Tibial nerve (tissue), 4 donors: ENCODE measurements around the gene RPLP2. TPM values are rescaled to one million over a fixed set of nuclear protein-coding genes. Genes with fewer than 3 reads are reported as not detected.

ENCODE experiments used
- DNase-seq, 2 donors: peaks; one replicate each; pipeline ENCODE4 v3.0.0-alpha.2; 2019; ENCODE audit warnings: low spot score in 2 of 2
- H3K27ac ChIP-seq, 4 donors: fragments of 200-600 bp; sonication (generic) in 3 of 4; one replicate each; pipeline ENCODE4 v1.5.1; 2017 to 2019; ENCODE audit warnings: mild to moderate bottlenecking in 1 of 4
- H3K27me3 ChIP-seq, 2 donors: fragments of 200-600 bp; sonication (generic) in 1 of 2; one replicate each; pipeline versions ENCODE4 v1.5.1 to v1.6.0; 2017 to 2019
- H3K36me3 ChIP-seq, 3 donors: fragments of 200-600 bp; sonication (generic); one replicate each; pipeline ENCODE4 v1.5.1; 2018 to 2019
- H3K4me1 ChIP-seq, 4 donors: fragments of 200-600 bp; sonication (generic) in 3 of 4; one replicate each; pipeline ENCODE4 v1.5.1; 2017 to 2019
- H3K4me3 ChIP-seq, 4 donors: fragments of 200-600 bp; sonication (generic) in 3 of 4; one replicate each; pipeline ENCODE4 v1.5.1; 2017 to 2019; ENCODE audit warnings: mild to moderate bottlenecking in 1 of 4, moderate library complexity in 1 of 4
- H3K9me3 ChIP-seq, 4 donors: fragments of 200-600 bp; sonication (generic) in 3 of 4; one replicate each; pipeline ENCODE4 v1.5.1; 2017 to 2019
- CTCF ChIP-seq, 5 experiments: fragments of 200-600 bp in 3 of 5; fragments of 450-650 bp in 2 of 5; sonication (generic) in 3 of 5; IDR thresholded peaks; one replicate each; pipeline ENCODE4 v1.5.1; 2016 to 2019; ENCODE audit warnings: antibody characterized with exemption in 5 of 5, mild to moderate bottlenecking in 3 of 5, moderate library complexity in 2 of 5
- EP300 ChIP-seq, 2 donors: sonication (generic); formaldehyde crosslinking; IDR thresholded peaks; one replicate each; pipeline ENCODE4 v1.6.1; 2017; ENCODE audit warnings: antibody characterized with exemption in 2 of 2, mild to moderate bottlenecking in 1 of 2
- POLR2A ChIP-seq, 2 donors: fragments of 450-650 bp; IDR thresholded peaks; one replicate each; pipeline ENCODE4 v1.6.1; 2017; ENCODE audit warnings: antibody characterized with exemption in 2 of 2, mild to moderate bottlenecking in 2 of 2, moderate library complexity in 2 of 2
- WGBS, 2 donors: methylation state at CpG; one replicate each; pipeline ENCODE4 v1.1.5; 2018; 5-methylcytosine and 5-hydroxymethylcytosine counted together
- total RNA-seq, 4 donors: library from RNA; depleted of rRNA; stranded (reverse); fragments of >200 nt; gene quantifications; one replicate each; pipeline ENCODE4 v1.1.0, GENCODE V29; 2016

Gene RPLP2
- total RNA-seq, 4 donors from 2014 or later = 404 to 765 (median 584) TPM

GRCh38 chr11:858053-858761 is 48.4 kb downstream of the RPLP2 start:
- H3K27me3 ChIP-seq = no peaks in the 10 kb centered on the region
- peaks cover 0 to 96% (median 20%) of the 10 kb centered on the region in 4 donors for H3K4me1 ChIP-seq
- H3K9me3 ChIP-seq = no peaks in the 10 kb centered on the region
- TF ChIP-seq CTCF (IDR thresholded peaks at IDR 0.05) (no peak), EP300 (IDR thresholded peaks at IDR 0.05) (no peak), POLR2A (IDR thresholded peaks at IDR 0.05) (no peak)
- H3K36me3 ChIP-seq = peaks cover 0 to 27% (median 0%) of the 10 kb centered on the region in 3 donors
- no peak overlapping the region for H3K27ac ChIP-seq
- H3K4me3 ChIP-seq = no peak overlapping the region
- DNase-seq = no peak
- 83 to 85% methylated on average over 24 to 27 of the region's 27 CpGs for WGBS, 2 donors

GRCh38 chr11:858762-859339 is 49.1 kb downstream of the RPLP2 start:
- 82 to 87% methylated on average over 36 to 37 of the region's 37 CpGs for WGBS, 2 donors
- no peaks in the 10 kb centered on the region for H3K9me3 ChIP-seq
- H3K4me3 ChIP-seq = no peak overlapping the region
- no peak overlapping the region for H3K27ac ChIP-seq
- DNase-seq = no peak
- no peaks in the 10 kb centered on the region for H3K27me3 ChIP-seq
- TF ChIP-seq CTCF (IDR thresholded peaks at IDR 0.05) = no peak
- no peak for TF ChIP-seq EP300 (IDR thresholded peaks at IDR 0.05)
- no peak for TF ChIP-seq POLR2A (IDR thresholded peaks at IDR 0.05)
- peaks cover 0 to 94% (median 20%) of the 10 kb centered on the region in 4 donors for H3K4me1 ChIP-seq
- peaks cover 0 to 33% (median 0%) of the 10 kb centered on the region in 3 donors for H3K36me3 ChIP-seq

DNA sequence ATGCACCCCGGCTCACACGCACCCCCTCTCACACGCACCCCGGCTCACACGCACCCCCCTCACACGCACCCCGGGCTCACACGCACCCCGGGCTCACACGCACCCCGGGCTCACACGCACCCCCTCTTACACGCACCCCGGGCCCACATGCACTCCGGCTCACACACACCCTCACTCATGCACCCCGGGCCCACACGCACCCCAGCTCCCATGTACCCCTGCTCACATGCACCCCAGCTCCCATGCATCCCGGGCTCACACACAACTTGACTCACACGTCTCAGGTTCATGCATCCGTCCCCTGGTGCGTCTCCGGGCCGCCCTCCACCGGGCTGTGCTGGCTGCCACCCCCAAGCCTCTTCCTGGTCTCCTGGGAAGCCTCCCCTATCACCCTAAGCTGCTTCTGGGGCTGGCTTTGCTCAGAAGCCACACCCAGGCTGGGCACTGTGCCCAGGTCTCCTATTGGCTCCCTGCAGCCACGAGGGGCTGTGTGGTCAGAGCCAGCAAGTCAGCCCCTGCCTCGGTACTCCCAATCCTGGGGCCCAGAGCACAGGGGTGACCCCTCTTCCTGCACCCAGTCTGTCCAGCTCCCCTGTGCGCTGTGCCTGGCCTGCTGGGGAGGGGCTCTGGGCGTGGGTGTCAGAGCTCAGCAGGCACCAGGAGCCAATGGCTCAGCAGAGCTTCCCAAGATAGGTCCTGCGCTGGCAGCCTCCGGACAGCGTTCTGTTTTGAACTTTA is 49.8 kb downstream of the RPLP2 start:
- DNase-seq = peak; percentile 61 to 62
- Histone ChIP-seq H3K9me3 (no peaks in the 10 kb centered on the region), H3K4me1 (peaks cover 0 to 87% (median 16%) of the 10 kb centered on the region in 4 donors), H3K27ac (peak overlapping the region in 2 of 4 donors; percentile 53 to 60), H3K27me3 (no peaks in the 10 kb centered on the region), H3K36me3 (peaks cover 0 to 34% (median 0%) of the 10 kb centered on the region in 3 donors), H3K4me3 (peak overlapping the region in 2 of 4 donors; percentile 16 to 20)
- TF ChIP-seq EP300 (IDR thresholded peaks at IDR 0.05) (peak in 1 of 2 donors; percentile 24), POLR2A (IDR thresholded peaks at IDR 0.05) (no peak)
- WGBS, 2 donors = 20 to 41% methylated on average over 22 to 23 of the region's 31 CpGs

- WGBS, 2 donors = 86 to 89% methylated on average over 16 to 18 of the region's 21 CpGs
- H3K4me1 ChIP-seq = peaks cover 0 to 78% (median 14%) of the 10 kb centered on the region in 4 donors
- H3K4me3 ChIP-seq = no peak overlapping the region
- peaks cover 0 to 42% (median 0%) of the 10 kb centered on the region in 3 donors for H3K36me3 ChIP-seq
- DNase-seq = no peak
- no peaks in the 10 kb centered on the region for H3K9me3 ChIP-seq
- no peaks in the 10 kb centered on the region for H3K27me3 ChIP-seq
- TF ChIP-seq CTCF (IDR thresholded peaks at IDR 0.05) (no peak), EP300 (IDR thresholded peaks at IDR 0.05) (no peak), POLR2A (IDR thresholded peaks at IDR 0.05) (no peak)
- H3K27ac ChIP-seq = peak overlapping the region in 2 of 4 donors; percentile 53 to 60
Measured at GRCh38 chr11:860234-861104, 50.7 kb downstream of the RPLP2 start.

- no peaks in the 10 kb centered on the region for H3K9me3 ChIP-seq
- WGBS, 2 donors = 86 to 90% methylated on average over 14 of the region's 14 CpGs
- no peak overlapping the region for H3K4me3 ChIP-seq
- no peaks in the 10 kb centered on the region for H3K27me3 ChIP-seq
- H3K27ac ChIP-seq = no peak overlapping the region
- H3K36me3 ChIP-seq = peaks cover 0 to 42% (median 0%) of the 10 kb centered on the region in 3 donors
- DNase-seq = no peak
- peaks cover 0 to 72% (median 14%) of the 10 kb centered on the region in 4 donors for H3K4me1 ChIP-seq
- no peak for TF ChIP-seq EP300 (IDR thresholded peaks at IDR 0.05)
- TF ChIP-seq CTCF (IDR thresholded peaks at IDR 0.05) = no peak
- TF ChIP-seq POLR2A (IDR thresholded peaks at IDR 0.05) = no peak
Measured at GRCh38 chr11:861105-861479, 51.3 kb downstream of the RPLP2 start.
